Activated CD4-positive, alpha-beta T cell treated with anti-CD3 and anti-CD28 coated beads, Interleukin-2, amount 10 ng/mL, durations not matched to agents 24 days and 14 days (primary cell): ENCODE results near the gene ANAPC10. TPM values are rescaled to one million over a fixed set of nuclear protein-coding genes. Genes with fewer than 3 reads are reported as not detected.
"Not testable (repeated sequence)": the region's sequence is repeated elsewhere in the genome, so short reads cannot be mapped to it uniquely, and the experiment has no call there.

Experiments used
- DNase-seq: peaks from one replicate; pipeline ENCODE4 v3.0.0; 2022
- H3K27ac Mint-ChIP-seq: one replicate; pipeline ENCODE4 v1.8.0; 2022; ENCODE audit warnings: mild to moderate bottlenecking, mixed read lengths
- H3K27me3 Mint-ChIP-seq: one replicate; pipeline ENCODE4 v1.8.0; 2022; ENCODE audit warnings: mixed read lengths
- H3K36me3 Mint-ChIP-seq: one replicate; pipeline ENCODE4 v1.8.0; 2022; ENCODE audit warnings: low read depth, mild to moderate bottlenecking, mixed read lengths
- H3K4me1 Mint-ChIP-seq: one replicate; pipeline ENCODE4 v1.8.0; 2021; ENCODE audit warnings: mixed read lengths
- H3K4me3 Mint-ChIP-seq: one replicate; pipeline ENCODE4 v1.8.0; 2022; ENCODE audit warnings: mild to moderate bottlenecking, moderate library complexity, mixed read lengths
- H3K9me3 Mint-ChIP-seq: one replicate; pipeline ENCODE4 v1.8.0; 2021; ENCODE audit warnings: mixed read lengths
- intact Hi-C: fragments of 100-400 bp; cut with micrococcal nuclease; formaldehyde crosslinking; loops from one replicate; pipeline ENCODE4 v1.15.1; 2023
- total RNA-seq: library from RNA; stranded (reverse); gene quantifications from 2 replicates; pipeline ENCODE4 v1.2.3, GENCODE V29; 2022

Gene ANAPC10
- total RNA-seq, 1 donor from 2014 or later = 30.4 TPM

DNA sequence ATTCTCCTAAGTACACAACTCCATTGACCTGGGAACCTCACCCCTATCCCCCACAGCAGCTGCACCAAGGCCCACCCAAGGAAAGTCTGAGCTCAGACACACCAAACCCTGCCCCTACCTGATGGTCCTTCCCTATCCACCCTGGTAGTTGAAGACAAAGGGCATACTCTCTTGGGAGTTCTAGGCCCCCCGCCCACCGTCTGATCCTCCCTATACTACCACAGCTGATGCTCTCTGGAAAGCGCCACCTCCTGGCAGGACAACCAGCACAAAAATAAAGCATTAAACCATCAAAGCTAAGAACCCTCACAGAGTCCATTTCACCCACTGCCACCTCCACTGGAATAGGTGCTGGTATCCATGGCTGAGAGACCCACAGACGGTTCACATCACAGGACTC is 83.6 kb downstream of the ANAPC10 start:
- peaks cover 6% of the 10 kb centered on the region for H3K9me3 Mint-ChIP-seq
- peaks cover 37% of the 10 kb centered on the region for H3K36me3 Mint-ChIP-seq
- H3K27ac Mint-ChIP-seq = no peak overlapping the region
- no peak for DNase-seq
- no peak overlapping the region for H3K4me3 Mint-ChIP-seq
- no peaks in the 10 kb centered on the region for H3K27me3 Mint-ChIP-seq
- peaks cover 16% of the 10 kb centered on the region for H3K4me1 Mint-ChIP-seq
- intact Hi-C loops = no loop called here

DNA sequence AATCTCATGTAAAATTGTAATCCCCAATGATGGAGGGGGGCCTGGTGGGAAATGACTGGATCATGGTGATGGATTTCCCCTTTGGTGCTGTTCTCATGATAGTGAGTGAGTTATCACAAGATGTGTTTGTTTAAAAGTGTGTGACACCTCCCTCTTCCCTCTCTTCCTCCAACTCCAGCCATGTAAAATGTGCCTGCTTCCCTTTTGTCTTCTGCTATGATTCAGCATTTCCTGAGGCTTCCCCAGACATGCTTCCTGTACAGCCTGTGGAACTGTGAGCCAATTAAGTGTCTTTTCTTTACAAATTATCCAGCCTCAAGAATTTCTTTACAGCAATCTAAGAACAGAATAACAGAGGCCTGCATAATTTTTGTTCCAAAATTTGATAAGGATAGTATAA is 85.2 kb downstream of the ANAPC10 start:
- intact Hi-C loops = no loop called here
- no peak for DNase-seq
- no peak overlapping the region for H3K27ac Mint-ChIP-seq

GRCh38 chr4:145011636-145012035 is 86.4 kb downstream of the ANAPC10 start:
- peaks cover 7% of the 10 kb centered on the region for H3K4me1 Mint-ChIP-seq
- H3K27ac Mint-ChIP-seq = no peak overlapping the region
- no peaks in the 10 kb centered on the region for H3K27me3 Mint-ChIP-seq
- H3K9me3 Mint-ChIP-seq = peaks cover 6% of the 10 kb centered on the region
- intact Hi-C loops = no loop called here
- DNase-seq = no peak
- H3K36me3 Mint-ChIP-seq = peaks cover 42% of the 10 kb centered on the region
- no peak overlapping the region for H3K4me3 Mint-ChIP-seq

More for the DNA sequence above, 85.2 kb downstream of the ANAPC10 start:
- H3K27me3 Mint-ChIP-seq = no peaks in the 10 kb centered on the region
- H3K4me1 Mint-ChIP-seq = peaks cover 6% of the 10 kb centered on the region
- peaks cover 6% of the 10 kb centered on the region for H3K9me3 Mint-ChIP-seq
- H3K4me3 Mint-ChIP-seq = no peak overlapping the region
- H3K36me3 Mint-ChIP-seq = peaks cover 44% of the 10 kb centered on the region

DNA sequence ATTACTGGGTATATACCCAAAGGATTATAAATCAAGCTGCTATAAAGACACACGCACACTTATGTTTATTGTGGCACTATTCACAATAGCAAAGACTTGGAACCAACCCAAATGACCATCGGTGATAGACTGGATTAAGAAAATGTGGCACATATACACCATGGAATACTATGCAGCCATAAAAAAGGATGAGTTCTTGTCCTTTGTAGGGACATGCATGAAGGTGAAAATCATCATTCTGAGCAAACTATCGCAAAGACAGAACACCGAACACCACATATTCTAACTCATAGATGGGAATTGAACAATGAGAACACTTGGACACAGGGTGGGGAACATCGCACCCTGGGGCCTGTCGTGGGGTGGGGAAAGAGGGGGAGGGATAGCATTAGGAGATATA is 87.7 kb downstream of the ANAPC10 start:
- H3K4me3 Mint-ChIP-seq, H3K27ac Mint-ChIP-seq, H3K27me3 Mint-ChIP-seq, H3K9me3 Mint-ChIP-seq, intact Hi-C loops, H3K4me1 Mint-ChIP-seq, DNase-seq: not testable (repeated sequence)
- H3K36me3 Mint-ChIP-seq = peaks cover 33% of the 10 kb centered on the region

GRCh38 chr4:145003675-145004074 is 94.3 kb downstream of the ANAPC10 start:
- H3K9me3 Mint-ChIP-seq = peaks cover 18% of the 10 kb centered on the region
- no peaks in the 10 kb centered on the region for H3K27me3 Mint-ChIP-seq
- intact Hi-C loops = no loop called here
- peaks cover 32% of the 10 kb centered on the region for H3K36me3 Mint-ChIP-seq
- H3K4me1 Mint-ChIP-seq = peaks cover 2% of the 10 kb centered on the region
- no peak for DNase-seq
- H3K4me3 Mint-ChIP-seq = no peak overlapping the region
- H3K27ac Mint-ChIP-seq = no peak overlapping the region

GRCh38 chr4:145001635-145002034 is 96.4 kb downstream of the ANAPC10 start:
- no peak for DNase-seq
- no peak overlapping the region for H3K27ac Mint-ChIP-seq
- no peak overlapping the region for H3K4me3 Mint-ChIP-seq
- H3K4me1 Mint-ChIP-seq = no peaks in the 10 kb centered on the region
- intact Hi-C loops = no loop called here
- peaks cover 30% of the 10 kb centered on the region for H3K9me3 Mint-ChIP-seq
- no peaks in the 10 kb centered on the region for H3K27me3 Mint-ChIP-seq
- peaks cover 33% of the 10 kb centered on the region for H3K36me3 Mint-ChIP-seq

DNA sequence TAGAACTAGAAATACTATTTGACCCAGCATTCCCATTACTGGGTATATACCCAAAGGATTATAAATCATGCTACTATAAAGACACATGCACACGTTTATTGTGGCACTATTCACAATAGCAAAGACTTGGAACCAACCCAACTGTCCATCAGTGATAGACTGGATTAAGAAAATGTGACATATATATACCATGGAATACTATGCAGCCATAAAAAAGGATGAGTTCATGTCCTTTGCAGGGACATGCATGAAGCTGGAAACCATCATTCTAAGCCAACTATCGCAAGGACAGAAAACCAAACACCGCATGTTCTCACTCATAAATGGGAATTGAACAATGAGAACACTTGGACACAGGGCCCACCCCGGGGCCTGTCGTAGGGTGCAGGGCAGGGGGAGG is 97.3 kb downstream of the ANAPC10 start:
- H3K36me3 Mint-ChIP-seq = peaks cover 39% of the 10 kb centered on the region
- H3K27me3 Mint-ChIP-seq, H3K27ac Mint-ChIP-seq, intact Hi-C loops, DNase-seq, H3K4me3 Mint-ChIP-seq, H3K4me1 Mint-ChIP-seq: not testable (repeated sequence)
- peaks cover 29% of the 10 kb centered on the region for H3K9me3 Mint-ChIP-seq

DNA sequence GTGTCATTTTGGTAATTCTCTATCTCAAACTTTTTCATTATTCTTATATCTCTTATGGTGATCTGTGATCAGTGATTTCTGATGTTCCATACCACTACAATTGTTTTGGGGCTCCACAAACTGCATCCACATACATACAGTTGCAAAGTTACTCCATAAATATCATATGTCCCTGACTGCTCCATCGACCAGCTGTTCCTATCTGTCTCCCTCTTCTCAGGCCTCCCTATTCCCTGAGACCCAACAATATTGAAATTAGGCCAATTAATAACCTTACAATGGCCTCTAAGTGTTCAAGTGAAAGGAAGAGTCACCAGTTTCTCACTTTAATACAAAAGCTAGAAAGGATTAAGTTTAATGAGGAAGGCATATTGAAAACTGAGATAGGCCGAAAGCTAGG is 108.7 kb downstream of the ANAPC10 start:
- H3K4me1 Mint-ChIP-seq = peaks cover 2% of the 10 kb centered on the region
- intact Hi-C loops = no loop called here
- no peak overlapping the region for H3K27ac Mint-ChIP-seq
- peaks cover 3% of the 10 kb centered on the region for H3K9me3 Mint-ChIP-seq
- H3K27me3 Mint-ChIP-seq = no peaks in the 10 kb centered on the region
- H3K36me3 Mint-ChIP-seq = peaks cover 15% of the 10 kb centered on the region
- no peak overlapping the region for H3K4me3 Mint-ChIP-seq
- DNase-seq = no peak

GRCh38 chr4:144985531-144985930 is 112.5 kb downstream of the ANAPC10 start:
- no peaks in the 10 kb centered on the region for H3K4me1 Mint-ChIP-seq
- peaks cover 5% of the 10 kb centered on the region for H3K36me3 Mint-ChIP-seq
- H3K27me3 Mint-ChIP-seq = no peaks in the 10 kb centered on the region
- no peak overlapping the region for H3K27ac Mint-ChIP-seq
- DNase-seq = no peak
- H3K4me3 Mint-ChIP-seq = no peak overlapping the region
- intact Hi-C loops = no loop called here
- peaks cover 9% of the 10 kb centered on the region for H3K9me3 Mint-ChIP-seq

- peaks cover 13% of the 10 kb centered on the region for H3K9me3 Mint-ChIP-seq
- no peak overlapping the region for H3K4me3 Mint-ChIP-seq
- H3K4me1 Mint-ChIP-seq = no peaks in the 10 kb centered on the region
- intact Hi-C loops = no loop called here
- no peaks in the 10 kb centered on the region for H3K27me3 Mint-ChIP-seq
- H3K27ac Mint-ChIP-seq = no peak overlapping the region
- no peak for DNase-seq
- peaks cover 5% of the 10 kb centered on the region for H3K36me3 Mint-ChIP-seq
Observed at GRCh38 chr4:144985014-144985413, 113.0 kb downstream of the ANAPC10 start.

- intact Hi-C loops = no loop called here
- H3K9me3 Mint-ChIP-seq = peaks cover 13% of the 10 kb centered on the region
Observed at GRCh38 chr4:144984241-144984640, 113.8 kb downstream of the ANAPC10 start.

DNA sequence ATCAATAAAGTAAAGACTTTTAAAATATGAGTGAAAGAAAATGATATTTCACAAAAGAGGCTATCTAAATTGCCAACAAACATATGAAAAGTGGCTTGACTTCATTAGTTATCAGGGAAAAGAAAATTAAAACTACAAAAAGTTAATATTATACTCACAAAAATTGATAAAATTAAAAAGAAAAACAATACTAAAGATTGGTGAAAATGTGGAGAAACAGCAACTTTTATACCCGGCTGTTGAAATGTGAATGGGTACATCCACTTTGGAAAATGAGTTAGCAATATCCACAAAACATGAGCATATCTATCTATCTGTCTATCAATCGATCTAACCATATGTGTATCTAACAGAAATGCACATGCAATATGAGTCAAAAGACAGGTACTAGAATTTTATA is 122.3 kb downstream of the ANAPC10 start:
- no peaks in the 10 kb centered on the region for H3K27me3 Mint-ChIP-seq
- H3K9me3 Mint-ChIP-seq = peaks cover 4% of the 10 kb centered on the region
- no peak for DNase-seq
- H3K36me3 Mint-ChIP-seq = no peaks in the 10 kb centered on the region
- intact Hi-C loops = no loop called here
- H3K27ac Mint-ChIP-seq = no peak overlapping the region
- H3K4me1 Mint-ChIP-seq = no peaks in the 10 kb centered on the region
- H3K4me3 Mint-ChIP-seq = no peak overlapping the region

More at GRCh38 chr4:144984241-144984640, 113.8 kb downstream of the ANAPC10 start:
- Mint-ChIP-seq H3K4me1 (no peaks in the 10 kb centered on the region), H3K36me3 (peaks cover 3% of the 10 kb centered on the region), H3K27ac (no peak overlapping the region), H3K27me3 (no peaks in the 10 kb centered on the region), H3K4me3 (no peak overlapping the region)
- no peak for DNase-seq

- no peak overlapping the region for H3K4me3 Mint-ChIP-seq
- no peaks in the 10 kb centered on the region for H3K9me3 Mint-ChIP-seq
- intact Hi-C loops = no loop called here
- no peaks in the 10 kb centered on the region for H3K27me3 Mint-ChIP-seq
- H3K4me1 Mint-ChIP-seq = no peaks in the 10 kb centered on the region
- no peaks in the 10 kb centered on the region for H3K36me3 Mint-ChIP-seq
- DNase-seq = no peak
- no peak overlapping the region for H3K27ac Mint-ChIP-seq
Observed at GRCh38 chr4:144970597-144970996, 127.4 kb downstream of the ANAPC10 start.

GRCh38 chr4:144969821-144970220 is 128.2 kb downstream of the ANAPC10 start:
- no peaks in the 10 kb centered on the region for H3K27me3 Mint-ChIP-seq
- no peaks in the 10 kb centered on the region for H3K36me3 Mint-ChIP-seq
- no peaks in the 10 kb centered on the region for H3K4me1 Mint-ChIP-seq
- H3K9me3 Mint-ChIP-seq = no peaks in the 10 kb centered on the region
- intact Hi-C loops = no loop called here
- DNase-seq = no peak
- H3K4me3 Mint-ChIP-seq = no peak overlapping the region
- H3K27ac Mint-ChIP-seq = no peak overlapping the region

GRCh38 chr4:144968606-144969005 is 129.4 kb downstream of the ANAPC10 start:
- no peak for DNase-seq
- H3K4me3 Mint-ChIP-seq = no peak overlapping the region
- no peaks in the 10 kb centered on the region for H3K36me3 Mint-ChIP-seq
- no peaks in the 10 kb centered on the region for H3K4me1 Mint-ChIP-seq
- peaks cover 4% of the 10 kb centered on the region for H3K9me3 Mint-ChIP-seq
- no peak overlapping the region for H3K27ac Mint-ChIP-seq
- H3K27me3 Mint-ChIP-seq = no peaks in the 10 kb centered on the region
- intact Hi-C loops = no loop called here
